Measurements from ENCODE around the gene LRRC34. TPM values are rescaled to one million over a fixed set of nuclear protein-coding genes. Genes with fewer than 3 reads are reported as not detected.

The LRRC34 gene
- total and polyA plus RNA-seq, 7 experiments from 2014 or later: 0.26 to 3.7 (median 0.40) TPM

DNA sequence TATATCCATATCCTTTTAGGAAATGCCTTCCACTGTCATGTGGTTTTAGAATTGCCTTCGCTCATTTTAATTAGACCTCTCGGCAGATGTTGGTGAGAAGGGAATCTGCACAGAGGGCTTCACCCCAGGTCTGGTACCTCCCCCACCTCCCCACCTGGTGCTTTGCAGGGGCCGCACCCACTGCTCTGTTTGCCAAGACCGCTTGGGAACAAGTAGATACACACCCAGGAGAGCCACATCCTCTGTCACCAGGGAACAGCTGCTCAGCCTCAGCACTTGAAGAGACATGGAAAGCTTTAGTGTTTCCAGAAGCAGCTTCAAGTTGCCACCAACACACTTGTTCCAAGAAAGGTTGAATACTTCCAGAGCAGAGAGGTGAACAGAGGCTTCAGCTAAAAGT is 35.2 kb upstream of the LRRC34 start:
- no peaks in the 10 kb centered on the region for H3K9me3 Mint-ChIP-seq

DNA sequence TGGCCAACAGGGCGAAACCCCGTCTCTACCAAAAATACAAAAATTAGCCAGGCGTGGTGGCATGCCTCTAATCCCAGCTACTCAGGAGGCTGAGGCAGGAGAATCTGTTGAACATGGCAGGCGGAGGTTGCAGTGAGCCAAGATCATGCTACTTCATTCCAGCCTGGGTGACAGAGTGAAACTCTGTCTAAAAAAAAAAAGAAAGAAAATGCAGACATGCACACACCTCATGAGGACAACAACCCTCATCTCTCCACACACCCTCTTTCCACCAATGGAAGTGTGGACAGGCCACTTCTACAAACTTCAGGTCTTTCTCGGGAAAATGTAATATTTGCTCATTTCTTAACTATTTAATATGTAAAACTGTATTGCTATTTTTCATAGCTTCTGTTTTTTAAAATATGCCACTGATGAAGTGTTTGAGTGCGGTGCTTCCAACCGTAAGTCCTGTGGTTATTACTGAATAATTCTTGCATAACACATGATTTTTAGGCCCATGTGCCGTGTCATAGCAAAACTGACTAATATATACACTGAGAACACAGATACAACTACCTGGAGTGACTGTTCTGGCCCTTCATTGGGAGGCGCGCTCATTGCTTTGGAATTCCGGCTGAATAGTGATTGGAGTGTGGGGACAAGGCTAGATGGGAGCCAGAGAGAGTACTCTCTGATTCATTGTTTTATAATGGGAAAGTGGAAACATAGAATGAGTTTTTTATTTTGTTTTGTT is 33.9 kb upstream of the LRRC34 start:
- H3K36me3 ChIP-seq (ENCODE audit: control insufficient read depth in 2 of 3, insufficient read depth in 3 of 3, low read length in 3 of 3): no peaks in the 10 kb centered on the region
- Mint-ChIP-seq H3K36me3 (no peaks in the 10 kb centered on the region), H3K27ac (no peak overlapping the region), H3K27me3 (peaks cover 0 to 24% (median 0%) of the 10 kb centered on the region in 5 donors), H3K4me1 (peaks cover 0 to 2% (median 0%) of the 10 kb centered on the region in 7 donors), H3K4me3 (no peak overlapping the region), H3K9me3 (no peaks in the 10 kb centered on the region)
- H3K27me3 ChIP-seq (ENCODE audit: control insufficient read depth in 2 of 2, insufficient read depth in 2 of 2, low read length in 2 of 2): no peaks in the 10 kb centered on the region
- no peak for DNase-seq
- no peak overlapping the region for H3K4me3 ChIP-seq (ENCODE audit: low read length)
- peak; percentile 32 for ATAC-seq
- intact Hi-C loops (cut with micrococcal nuclease): no loop called here
- no peak overlapping the region for H3K27ac ChIP-seq (ENCODE audit: low read depth, low read length)
- H3K9me3 ChIP-seq (ENCODE audit: control insufficient read depth in 2 of 3, low read length in 3 of 3): no peaks in the 10 kb centered on the region
- ChIA-PET CTCF (no interaction called here), POLR2A (interaction anchor here (0.6 kb wide), 1 partner anchor 981 kb away, joined by 3 read pairs; no protein-coding TSS in a partner anchor)
- no peaks in the 10 kb centered on the region for H3K4me1 ChIP-seq (ENCODE audit: control insufficient read depth in 2 of 2, insufficient read depth in 2 of 2, low read length in 2 of 2)

More for the DNA sequence above, 35.2 kb upstream of the LRRC34 start:
- ChIA-PET POLR2A (no interaction called here), CTCF (no interaction called here)
- Mint-ChIP-seq H3K27ac (peak overlapping the region in 1 of 9 donors; percentile 85), H3K36me3 (no peaks in the 10 kb centered on the region), H3K4me1 (peaks cover 0 to 2% (median 0%) of the 10 kb centered on the region in 7 donors), H3K4me3 (no peak overlapping the region), H3K27me3 (peaks cover 0 to 23% (median 0%) of the 10 kb centered on the region in 5 donors)
- Histone ChIP-seq H3K27me3 (ENCODE audit: control insufficient read depth in 2 of 2, insufficient read depth in 2 of 2, low read length in 2 of 2) (no peaks in the 10 kb centered on the region), H3K4me3 (ENCODE audit: low read length) (no peak overlapping the region), H3K36me3 (ENCODE audit: control insufficient read depth in 2 of 3, insufficient read depth in 3 of 3, low read length in 3 of 3) (no peaks in the 10 kb centered on the region), H3K27ac (ENCODE audit: low read depth, low read length) (no peak overlapping the region), H3K9me3 (ENCODE audit: control insufficient read depth in 2 of 3, low read length in 3 of 3) (no peaks in the 10 kb centered on the region), H3K4me1 (ENCODE audit: control insufficient read depth in 2 of 2, insufficient read depth in 2 of 2, low read length in 2 of 2) (no peaks in the 10 kb centered on the region)
- ATAC-seq: no peak
- intact Hi-C loops (cut with micrococcal nuclease): no loop called here
- DNase-seq: no peak

DNA sequence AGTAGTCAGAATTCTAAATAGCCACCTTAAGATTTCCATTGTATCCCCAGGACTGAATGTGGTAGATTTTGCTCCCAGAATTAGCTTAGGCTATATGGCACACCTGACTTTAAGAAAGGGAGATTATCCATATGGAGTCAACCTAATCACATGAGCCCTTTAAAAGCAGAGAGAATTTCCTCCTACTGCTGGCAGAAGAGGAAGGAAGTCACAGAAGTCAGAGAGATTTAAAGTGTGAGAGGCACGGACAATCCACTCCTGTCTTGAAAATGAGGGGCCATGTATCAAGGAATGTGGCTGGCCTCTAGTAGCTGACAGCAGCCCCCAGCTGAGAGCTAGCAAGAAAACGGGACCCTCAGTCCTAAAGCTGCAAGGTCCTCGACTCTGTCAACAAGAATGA is 30.3 kb upstream of the LRRC34 start:
- POLR2A ChIA-PET: no interaction called here
- Histone ChIP-seq H3K4me3 (ENCODE audit: low read length) (no peak overlapping the region), H3K27ac (ENCODE audit: low read depth, low read length) (no peak overlapping the region), H3K9me3 (ENCODE audit: control insufficient read depth in 2 of 3, low read length in 3 of 3) (no peaks in the 10 kb centered on the region), H3K36me3 (ENCODE audit: control insufficient read depth in 2 of 3, insufficient read depth in 3 of 3, low read length in 3 of 3) (no peaks in the 10 kb centered on the region), H3K27me3 (ENCODE audit: control insufficient read depth in 2 of 2, insufficient read depth in 2 of 2, low read length in 2 of 2) (no peaks in the 10 kb centered on the region), H3K4me1 (ENCODE audit: control insufficient read depth in 2 of 2, insufficient read depth in 2 of 2, low read length in 2 of 2) (no peaks in the 10 kb centered on the region)
- no peak for DNase-seq
- Mint-ChIP-seq H3K27me3 (peaks cover 6 to 28% (median 13%) of the 10 kb centered on the region in 5 donors), H3K36me3 (peaks cover 0 to 3% (median 0%) of the 10 kb centered on the region in 5 donors), H3K4me1 (peaks cover 0 to 4% (median 0%) of the 10 kb centered on the region in 7 donors), H3K27ac (no peak overlapping the region), H3K9me3 (no peaks in the 10 kb centered on the region), H3K4me3 (no peak overlapping the region)
- no peak for ATAC-seq
- CTCF ChIA-PET: interaction anchor here (0.9 kb wide), 1 partner anchor 82 kb away, joined by 3 read pairs; no protein-coding TSS in a partner anchor
- intact Hi-C loops (cut with micrococcal nuclease): no loop called here

DNA sequence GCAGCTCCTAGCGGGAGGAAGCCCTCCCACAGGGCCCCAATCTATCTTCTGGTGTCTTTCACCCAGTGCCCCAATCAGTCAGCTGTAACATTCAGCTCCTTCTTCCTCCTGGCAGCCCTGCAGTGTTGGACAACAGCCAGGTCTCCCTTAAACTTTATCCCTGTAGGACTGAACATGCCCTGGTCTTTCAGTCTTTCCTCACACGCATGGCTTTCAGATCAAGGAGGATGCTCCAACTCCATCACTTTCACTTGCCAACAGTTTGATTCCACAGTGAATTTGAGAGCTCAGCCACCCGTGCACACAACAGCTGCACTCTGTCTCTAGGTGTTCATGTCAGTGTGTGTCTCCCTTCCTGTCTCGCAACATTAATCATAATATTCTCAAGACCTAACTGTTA is 28.5 kb upstream of the LRRC34 start:
- Mint-ChIP-seq H3K4me3 (no peak overlapping the region), H3K27me3 (peaks cover 6 to 24% (median 9%) of the 10 kb centered on the region in 5 donors), H3K36me3 (peaks cover 0 to 3% (median 0%) of the 10 kb centered on the region in 5 donors), H3K4me1 (peaks cover 0 to 4% (median 0%) of the 10 kb centered on the region in 7 donors), H3K27ac (no peak overlapping the region), H3K9me3 (no peaks in the 10 kb centered on the region)
- Histone ChIP-seq H3K36me3 (ENCODE audit: control insufficient read depth in 2 of 3, insufficient read depth in 3 of 3, low read length in 3 of 3) (no peaks in the 10 kb centered on the region), H3K4me1 (ENCODE audit: control insufficient read depth in 2 of 2, insufficient read depth in 2 of 2, low read length in 2 of 2) (no peaks in the 10 kb centered on the region), H3K9me3 (ENCODE audit: control insufficient read depth in 2 of 3, low read length in 3 of 3) (no peaks in the 10 kb centered on the region), H3K27ac (ENCODE audit: low read depth, low read length) (no peak overlapping the region), H3K27me3 (ENCODE audit: control insufficient read depth in 2 of 2, insufficient read depth in 2 of 2, low read length in 2 of 2) (no peaks in the 10 kb centered on the region), H3K4me3 (ENCODE audit: low read length) (no peak overlapping the region)
- intact Hi-C loops (cut with micrococcal nuclease): no loop called here
- DNase-seq (no peak), ATAC-seq (no peak)
- POLR2A ChIA-PET: no interaction called here
- CTCF ChIA-PET: interaction anchor here (0.6 kb wide), 1 partner anchor 131 kb away, joined by 3 read pairs; no protein-coding TSS in a partner anchor

DNA sequence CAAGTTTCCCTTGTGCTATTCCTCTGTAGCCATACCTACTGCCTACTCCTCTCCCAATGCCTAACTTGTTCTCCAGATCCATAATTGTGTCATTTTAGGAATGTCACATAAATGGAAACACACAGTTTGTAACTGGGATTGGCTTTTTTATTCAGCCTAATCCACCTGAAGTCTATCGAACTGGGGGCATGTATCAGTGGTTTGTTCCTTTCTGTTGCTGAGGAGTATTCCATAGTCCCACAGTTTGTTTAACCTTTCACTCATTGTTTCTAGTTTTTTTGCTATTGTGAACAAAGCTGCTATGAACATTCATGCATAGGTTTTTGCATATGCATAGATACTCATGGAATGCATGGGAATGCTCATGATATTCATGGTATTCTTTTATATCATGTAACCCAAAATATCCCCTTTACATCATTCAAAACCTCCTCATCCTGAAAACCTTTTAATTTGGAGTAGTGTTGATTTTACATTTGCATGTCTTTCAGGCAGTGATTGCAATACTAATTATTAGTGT is 25.9 kb upstream of the LRRC34 start:
- peaks cover 0 to 4% (median 0%) of the 10 kb centered on the region in 7 donors for H3K4me1 Mint-ChIP-seq
- H3K4me1 ChIP-seq (ENCODE audit: control insufficient read depth in 2 of 2, insufficient read depth in 2 of 2, low read length in 2 of 2): no peaks in the 10 kb centered on the region
- intact Hi-C loops (cut with micrococcal nuclease): no loop called here
- H3K36me3 ChIP-seq (ENCODE audit: control insufficient read depth in 2 of 3, insufficient read depth in 3 of 3, low read length in 3 of 3): no peaks in the 10 kb centered on the region
- H3K27ac Mint-ChIP-seq: no peak overlapping the region
- no peak overlapping the region for H3K4me3 ChIP-seq (ENCODE audit: low read length)
- DNase-seq (no peak), ATAC-seq (no peak)
- no peak overlapping the region for H3K4me3 Mint-ChIP-seq
- H3K27me3 Mint-ChIP-seq: peaks cover 6 to 20% (median 9%) of the 10 kb centered on the region in 5 donors
- H3K9me3 ChIP-seq (ENCODE audit: control insufficient read depth in 2 of 3, low read length in 3 of 3): no peaks in the 10 kb centered on the region
- ChIA-PET POLR2A (no interaction called here), CTCF (no interaction called here)
- H3K36me3 Mint-ChIP-seq: peaks cover 0 to 3% (median 0%) of the 10 kb centered on the region in 5 donors
- no peak overlapping the region for H3K27ac ChIP-seq (ENCODE audit: low read depth, low read length)
- H3K9me3 Mint-ChIP-seq: no peaks in the 10 kb centered on the region
- H3K27me3 ChIP-seq (ENCODE audit: control insufficient read depth in 2 of 2, insufficient read depth in 2 of 2, low read length in 2 of 2): no peaks in the 10 kb centered on the region

DNA sequence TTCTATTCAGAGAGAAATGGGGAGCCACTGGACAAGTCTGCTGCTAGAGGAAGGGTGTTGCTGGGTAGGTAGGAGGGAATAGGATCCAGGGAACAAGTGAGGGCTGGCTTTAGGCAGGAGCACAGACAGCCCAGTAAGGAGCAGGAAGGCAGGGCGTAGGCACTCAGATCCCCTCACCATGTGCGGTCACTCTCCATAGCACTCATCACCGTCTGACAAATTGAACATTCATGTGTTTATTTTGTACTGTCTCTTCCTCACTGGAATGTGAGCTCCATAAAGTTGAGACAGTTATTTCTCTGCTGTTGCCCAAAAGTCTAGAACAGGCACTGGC is 24.2 kb upstream of the LRRC34 start:
- intact Hi-C loops (cut with micrococcal nuclease): no loop called here
- no peaks in the 10 kb centered on the region for H3K4me1 ChIP-seq (ENCODE audit: control insufficient read depth in 2 of 2, insufficient read depth in 2 of 2, low read length in 2 of 2)
- Mint-ChIP-seq H3K27me3 (peaks cover 6 to 19% (median 9%) of the 10 kb centered on the region in 5 donors), H3K9me3 (no peaks in the 10 kb centered on the region), H3K27ac (no peak overlapping the region), H3K4me3 (no peak overlapping the region), H3K36me3 (peaks cover 0 to 3% (median 0%) of the 10 kb centered on the region in 5 donors), H3K4me1 (peaks cover 0 to 4% (median 0%) of the 10 kb centered on the region in 7 donors)
- POLR2A ChIA-PET: no interaction called here
- H3K27me3 ChIP-seq (ENCODE audit: control insufficient read depth in 2 of 2, insufficient read depth in 2 of 2, low read length in 2 of 2): no peaks in the 10 kb centered on the region
- DNase-seq (no peak), ATAC-seq (no peak)
- H3K4me3 ChIP-seq (ENCODE audit: low read length): no peak overlapping the region
- no peak overlapping the region for H3K27ac ChIP-seq (ENCODE audit: low read depth, low read length)
- no peaks in the 10 kb centered on the region for H3K9me3 ChIP-seq (ENCODE audit: control insufficient read depth in 2 of 3, low read length in 3 of 3)
- H3K36me3 ChIP-seq (ENCODE audit: control insufficient read depth in 2 of 3, insufficient read depth in 3 of 3, low read length in 3 of 3): no peaks in the 10 kb centered on the region
- CTCF ChIA-PET: no interaction called here

Measured in naive thymus-derived CD4-positive, alpha-beta T cell (primary cell).